ENCODE measurements around the gene LRRFIP1.
"Not testable (repeated sequence)": the region's sequence is repeated elsewhere in the genome, so short reads cannot be mapped to it uniquely, and the experiment has no call there.

LRRFIP1 gene, protein sequence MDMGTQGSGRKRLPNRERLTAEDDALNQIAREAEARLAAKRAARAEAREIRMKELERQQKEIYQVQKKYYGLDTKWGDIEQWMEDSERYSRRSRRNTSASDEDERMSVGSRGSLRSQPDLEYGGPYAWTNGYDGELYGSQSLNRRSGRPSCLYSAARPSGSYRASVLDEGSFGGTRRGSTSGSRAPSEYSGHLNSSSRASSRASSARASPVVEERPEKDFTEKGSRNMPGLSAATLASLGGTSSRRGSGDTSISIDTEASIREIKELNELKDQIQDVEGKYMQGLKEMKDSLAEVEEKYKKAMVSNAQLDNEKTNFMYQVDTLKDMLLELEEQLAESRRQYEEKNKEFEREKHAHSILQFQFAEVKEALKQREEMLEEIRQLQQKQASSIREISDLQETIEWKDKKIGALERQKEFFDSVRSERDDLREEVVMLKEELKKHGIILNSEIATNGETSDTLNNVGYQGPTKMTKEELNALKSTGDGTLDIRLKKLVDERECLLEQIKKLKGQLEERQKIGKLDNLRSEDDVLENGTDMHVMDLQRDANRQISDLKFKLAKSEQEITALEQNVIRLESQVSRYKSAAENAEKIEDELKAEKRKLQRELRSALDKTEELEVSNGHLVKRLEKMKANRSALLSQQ

DNA sequence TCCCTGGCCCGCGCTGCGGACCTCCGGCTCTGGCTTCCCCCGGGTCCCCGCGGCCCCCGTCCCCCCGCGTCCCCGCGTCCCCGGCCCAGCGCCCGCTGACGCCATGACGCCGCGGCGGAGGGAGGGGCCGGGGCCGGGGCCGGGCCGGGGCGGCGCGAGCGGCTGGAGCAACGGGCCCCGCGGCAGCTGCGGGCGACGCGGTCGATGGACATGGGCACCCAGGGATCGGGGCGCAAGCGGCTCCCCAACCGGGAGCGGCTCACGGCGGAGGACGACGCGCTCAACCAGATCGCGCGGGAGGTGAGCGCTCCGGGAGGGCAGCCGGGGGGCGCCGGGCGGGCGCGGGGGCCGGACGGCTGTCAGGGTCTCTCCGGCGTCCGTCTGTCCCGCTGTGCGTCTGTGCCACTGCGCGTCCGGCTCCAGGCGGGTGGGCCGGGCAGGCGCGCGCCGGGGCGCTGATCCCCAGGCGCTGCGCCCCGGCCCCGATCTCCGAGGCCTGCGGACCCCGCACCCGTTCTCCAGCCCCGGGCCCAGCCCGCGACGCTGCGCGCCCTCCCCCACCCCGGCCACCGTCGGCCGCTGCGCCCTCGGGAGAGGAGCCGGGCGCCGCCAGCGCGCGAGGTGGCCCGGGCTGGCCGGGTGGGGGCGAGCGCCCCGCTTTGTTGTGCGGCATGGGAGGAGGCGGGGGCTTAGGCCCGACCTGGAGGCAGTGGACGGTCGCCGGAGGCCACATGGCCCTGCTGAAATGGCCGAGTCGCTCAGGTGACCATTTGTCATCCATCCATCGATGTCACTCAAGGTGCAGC lies at the start of gene LRRFIP1:
Gene LRRFIP1, plus strand, starts transcription at position 147 of the 806 bp plus-strand sequence. Its CDS starts 58 bp downstream, at position 205.
- DNase-seq, result no peak

DNA sequence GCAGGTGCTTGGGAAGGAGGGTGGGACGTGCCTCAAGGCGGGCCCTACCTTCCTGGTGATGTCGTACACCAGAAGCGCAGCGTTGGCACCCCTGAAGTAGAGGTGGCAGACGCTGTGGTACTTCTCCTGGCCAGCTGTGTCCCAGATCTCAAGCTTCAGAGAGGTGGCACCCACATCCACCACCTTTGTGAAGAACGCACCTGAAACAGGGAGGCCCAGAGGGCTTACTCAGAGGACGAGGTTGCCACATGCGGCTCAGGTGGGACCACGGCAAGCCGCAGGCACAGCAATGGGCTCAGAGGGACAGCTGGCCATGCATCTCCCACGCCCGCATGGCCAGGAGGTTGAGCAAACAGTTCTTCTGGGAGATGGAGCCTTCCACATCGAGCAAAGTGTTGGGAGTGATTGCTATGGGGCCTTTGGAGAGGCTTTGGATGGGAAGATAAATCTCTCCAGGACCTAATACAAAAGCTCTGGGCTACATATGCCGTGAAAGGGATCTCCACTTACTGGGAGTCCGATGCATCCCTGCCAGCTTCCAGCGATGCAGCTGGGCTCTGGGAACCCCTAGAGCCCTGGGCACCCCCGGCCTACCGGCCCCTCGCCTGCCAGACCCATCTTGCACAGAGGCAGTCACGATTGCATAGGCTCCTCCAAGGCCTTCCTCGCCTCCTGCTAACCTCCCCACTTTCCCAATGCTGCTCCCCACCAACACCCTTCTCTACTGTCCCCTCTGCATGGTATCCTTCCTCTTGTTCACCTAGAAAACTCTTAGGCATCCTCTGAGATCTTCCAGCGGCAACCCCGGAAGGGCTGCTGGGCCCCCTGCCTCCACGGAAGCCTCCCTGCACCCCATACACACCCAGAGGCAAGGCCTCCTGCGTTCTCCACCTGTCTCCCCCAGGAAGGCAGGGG lies 49.2 kb upstream of the LRRFIP1 start:
- DNase-seq, result no peak

DNA sequence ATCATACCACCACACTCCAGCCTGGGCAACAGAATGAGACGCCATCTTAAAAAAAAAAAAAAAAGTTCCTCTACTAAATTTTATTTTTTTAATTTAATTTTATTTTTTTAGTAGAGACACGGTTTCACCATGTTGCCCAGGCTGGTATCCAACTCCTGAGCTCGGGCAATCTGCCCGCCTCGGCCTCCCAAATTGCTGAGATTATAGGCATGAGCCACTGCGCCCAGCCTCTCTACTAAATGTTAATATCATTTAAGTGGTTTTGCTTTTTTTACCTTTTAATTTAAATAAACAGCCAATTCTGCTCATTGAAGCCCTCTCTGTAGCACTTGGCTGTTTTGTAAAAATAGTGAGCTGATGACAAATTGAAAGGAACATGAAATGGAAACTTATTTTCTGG lies 46.1 kb upstream of the LRRFIP1 start:
- DNase-seq, result no peak

DNA sequence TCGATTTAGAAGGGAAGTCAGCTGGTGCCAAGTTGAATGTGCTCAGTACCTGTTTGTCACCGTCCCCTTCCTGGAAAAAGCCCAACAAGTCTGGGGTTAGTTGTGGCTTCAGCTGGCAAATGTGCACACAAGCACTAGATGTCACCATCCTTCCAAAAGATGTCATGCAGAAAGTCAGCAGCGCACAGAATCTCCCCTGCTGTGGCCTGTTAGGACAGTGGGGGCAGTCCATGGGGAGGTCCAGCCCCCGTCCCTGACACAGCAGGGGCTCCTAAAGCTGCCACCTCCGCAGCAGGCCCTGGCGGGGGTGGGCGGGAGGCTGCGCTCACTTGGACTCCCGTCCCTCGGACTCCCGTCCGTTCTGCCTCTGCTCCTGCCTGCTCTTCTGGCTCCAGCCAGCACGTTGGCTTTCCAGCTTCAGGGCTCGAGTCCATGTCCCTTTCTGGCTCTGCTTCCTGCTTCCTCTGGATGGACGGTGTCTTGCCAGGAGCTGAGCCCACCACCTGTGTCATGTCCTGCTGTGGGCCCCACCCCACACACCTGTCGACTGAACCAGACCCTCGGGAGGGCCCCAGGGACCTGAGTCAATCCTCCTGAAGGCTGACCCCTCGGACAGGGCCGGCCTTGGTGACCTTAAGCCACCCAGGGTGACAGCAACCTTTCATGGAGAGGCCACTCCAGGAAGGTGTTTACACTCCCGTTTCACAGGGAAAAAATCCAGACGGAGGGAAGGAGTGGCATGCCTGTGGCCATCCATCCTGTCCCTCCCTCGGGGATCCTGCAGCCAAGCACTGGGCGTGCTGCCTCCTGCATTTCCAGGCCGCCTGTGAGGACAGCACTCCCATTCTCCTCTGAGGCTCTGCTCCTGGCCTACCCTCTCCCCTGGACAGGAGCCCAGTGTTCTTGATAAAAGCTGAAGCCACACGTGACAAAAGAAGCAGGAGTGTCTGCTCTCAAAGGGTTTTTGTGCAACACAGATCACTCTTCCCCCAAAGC lies 45.3 kb upstream of the LRRFIP1 start:
- peak; percentile 23 for DNase-seq

DNA sequence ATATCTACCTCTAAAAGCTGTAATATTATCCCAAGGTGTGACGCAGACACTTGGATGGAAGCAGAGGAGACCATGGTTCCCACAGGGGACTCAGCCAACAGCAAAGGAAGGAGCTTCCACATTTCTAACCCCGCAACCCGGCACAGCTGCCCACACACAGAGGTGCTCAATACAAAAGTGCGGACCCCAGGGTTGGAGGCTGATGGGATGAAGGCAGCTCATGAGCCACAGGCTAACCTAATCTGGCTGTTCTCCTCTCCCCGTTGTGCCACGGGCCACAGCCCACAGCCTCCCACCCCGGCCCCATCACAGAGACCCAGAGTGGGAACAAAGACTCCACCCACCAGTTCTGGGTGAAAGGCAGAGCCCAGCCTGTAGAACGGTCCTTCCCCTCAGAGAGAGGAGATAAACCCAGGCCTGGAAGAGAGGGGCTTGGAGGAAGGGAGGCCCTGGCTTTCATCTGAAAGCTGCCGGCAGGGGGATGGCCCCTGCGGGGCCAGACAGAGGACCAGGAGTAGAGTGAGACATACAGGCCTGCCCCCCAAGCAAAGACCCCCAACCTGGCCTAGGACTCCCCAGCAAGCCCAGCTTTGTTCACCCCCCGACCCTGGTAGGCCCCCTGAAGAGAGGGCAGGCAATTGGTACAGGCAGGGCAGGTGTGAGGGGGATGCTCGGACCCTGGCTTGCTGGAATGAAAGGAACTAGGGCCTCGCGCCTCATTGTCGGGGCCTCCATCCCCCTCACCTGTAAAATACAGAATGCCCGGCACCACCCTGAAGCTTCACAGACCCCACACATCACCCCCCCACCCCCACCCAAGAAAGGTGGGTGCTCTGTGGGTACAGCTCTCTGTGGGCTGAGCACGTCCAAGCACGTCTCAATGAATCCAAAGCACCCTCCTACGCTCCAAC lies 43.7 kb upstream of the LRRFIP1 start:
- no peak for DNase-seq

DNA sequence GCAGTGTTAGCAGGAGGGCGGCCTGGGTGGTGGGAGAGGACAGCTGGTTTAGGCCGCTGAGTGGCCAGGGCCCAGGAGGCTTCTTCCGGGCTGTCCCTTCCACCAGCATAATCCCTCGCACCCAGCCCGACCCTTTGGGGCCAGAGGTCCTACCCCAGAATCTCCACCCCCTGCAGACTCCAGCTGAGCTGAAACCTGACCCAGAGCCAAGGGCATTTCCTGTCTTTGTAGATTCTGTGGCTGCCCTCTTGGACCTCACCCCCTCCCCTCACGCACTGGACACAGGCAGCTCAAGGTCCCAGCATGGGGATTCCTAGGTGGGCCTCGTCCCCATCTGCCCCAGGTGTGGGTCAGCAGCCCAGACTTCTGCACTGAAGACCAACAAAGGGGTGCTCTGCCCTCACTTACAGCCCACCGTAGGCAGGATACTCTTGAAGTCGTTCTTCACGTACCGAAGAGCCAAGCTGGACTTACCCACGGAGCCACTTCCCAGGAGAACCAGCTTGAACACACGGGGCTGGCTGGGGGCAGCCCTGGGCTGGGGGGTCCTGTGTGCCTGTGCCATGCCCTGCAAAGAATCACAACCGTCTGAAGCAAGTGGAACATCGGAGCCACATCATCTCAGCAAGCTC lies 41.7 kb upstream of the LRRFIP1 start:
- no peak for DNase-seq

DNA sequence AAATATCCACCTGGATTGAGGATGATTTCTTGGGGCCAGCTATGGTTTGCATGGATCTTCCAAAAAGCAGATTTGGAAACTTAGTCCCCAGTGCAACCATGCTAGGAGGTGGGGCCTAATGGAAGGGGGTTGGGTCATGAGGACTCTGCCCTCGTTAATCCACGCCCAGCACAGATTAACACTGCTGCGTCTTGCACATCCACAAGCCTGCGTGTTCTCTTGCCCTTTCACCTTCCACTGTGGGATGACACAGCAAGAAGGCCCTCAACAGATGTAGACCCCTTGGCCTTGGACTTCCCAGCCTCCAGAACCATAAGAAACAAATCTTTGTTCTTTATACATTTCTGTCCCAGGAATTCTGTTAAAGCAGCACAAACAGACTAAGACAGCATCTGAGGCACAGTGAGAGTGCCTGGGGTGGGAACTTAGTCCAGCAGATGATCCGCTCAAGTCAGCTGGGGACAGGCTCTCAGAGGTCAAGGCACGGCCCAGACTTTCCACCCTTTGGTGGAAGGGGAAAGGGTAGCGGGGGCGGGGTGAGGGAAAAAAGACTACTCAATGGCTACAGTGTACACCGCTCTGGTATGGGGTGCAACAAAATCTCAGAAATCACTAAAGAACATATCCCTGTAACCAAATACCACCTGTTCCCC lies 39.2 kb upstream of the LRRFIP1 start:
- no peak for DNase-seq

DNA sequence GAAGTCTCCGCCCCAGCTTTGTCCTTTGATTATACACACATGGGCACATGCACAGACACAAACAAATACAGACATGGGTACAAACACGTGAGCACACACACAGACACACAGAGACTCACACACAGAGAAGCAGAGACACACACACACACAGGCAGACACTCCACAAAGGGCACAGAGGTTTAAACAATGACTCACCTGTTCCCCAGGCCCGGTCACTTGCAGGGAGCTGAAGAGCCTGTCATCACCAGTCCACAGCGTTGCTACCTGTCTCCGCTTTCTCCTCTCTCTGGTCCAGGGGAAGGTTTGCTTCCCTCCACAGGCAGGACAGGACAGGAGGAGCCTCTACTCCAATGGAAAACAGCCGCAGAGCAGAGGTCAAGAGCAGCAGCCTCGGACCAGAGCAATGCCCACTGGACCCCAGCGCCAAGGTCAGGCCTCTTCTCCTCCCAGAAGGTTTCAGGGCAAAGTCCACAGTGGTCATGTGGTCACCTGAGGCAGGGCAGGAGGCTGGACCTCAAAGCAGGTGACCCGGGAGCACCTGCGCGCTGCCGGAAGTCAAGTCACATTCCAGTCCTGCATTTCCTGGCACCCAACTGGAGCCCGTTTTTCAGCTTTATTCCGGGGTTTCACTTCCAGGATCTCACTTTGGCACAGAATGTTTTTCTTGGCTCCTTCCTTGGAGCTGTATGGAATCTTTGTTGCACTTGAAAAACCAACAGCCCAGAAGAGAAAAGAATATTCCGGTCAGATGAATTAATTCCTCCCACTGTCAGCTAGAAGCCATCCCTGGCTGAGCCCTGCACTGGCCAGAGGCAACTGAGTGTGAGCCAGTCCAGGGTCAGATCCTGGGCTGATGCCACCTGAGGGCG lies 36.9 kb upstream of the LRRFIP1 start, which contains the start of gene RAB17:
Gene RAB17, minus strand, starts transcription at position 463 of the 869 bp plus-strand sequence. CDS start 4,580 bp downstream, outside the sequence.
- no peak for DNase-seq

DNA sequence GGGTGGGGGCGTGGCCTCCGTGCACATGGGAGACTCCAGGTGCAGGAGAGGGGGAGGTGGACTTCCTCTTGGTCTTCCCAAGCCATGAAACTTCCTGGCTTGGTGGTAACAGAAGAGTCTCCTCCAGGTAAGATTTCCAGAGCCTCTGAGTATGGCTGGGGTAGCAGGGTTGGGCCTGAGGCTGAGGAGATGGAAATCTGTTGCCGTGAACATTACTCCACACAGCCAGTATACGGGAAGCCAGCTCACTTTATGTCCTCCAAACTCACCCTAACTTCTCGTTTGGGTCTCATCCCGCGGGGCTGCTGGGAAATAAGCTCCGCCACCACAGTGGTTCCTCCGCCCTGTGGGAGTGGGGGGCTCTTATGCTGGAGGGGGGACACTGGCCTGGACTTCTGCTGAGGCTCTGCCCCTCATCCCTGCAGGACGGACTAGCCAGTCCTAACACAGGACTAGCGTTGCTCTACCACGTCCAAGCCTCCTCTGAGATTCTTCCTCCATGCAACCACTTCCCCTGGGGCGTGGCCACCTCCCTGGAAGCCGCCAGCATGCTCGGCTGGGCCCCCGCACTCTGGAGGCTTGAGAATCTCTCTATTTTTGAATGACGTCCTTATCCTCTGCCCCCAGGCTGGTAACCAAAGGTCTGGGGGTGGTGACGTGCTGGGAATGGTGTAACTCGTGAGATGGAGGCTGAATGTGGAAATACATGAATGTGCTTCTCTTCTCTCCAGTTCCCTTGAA lies 36.1 kb upstream of the LRRFIP1 start:
- no peak for DNase-seq

DNA sequence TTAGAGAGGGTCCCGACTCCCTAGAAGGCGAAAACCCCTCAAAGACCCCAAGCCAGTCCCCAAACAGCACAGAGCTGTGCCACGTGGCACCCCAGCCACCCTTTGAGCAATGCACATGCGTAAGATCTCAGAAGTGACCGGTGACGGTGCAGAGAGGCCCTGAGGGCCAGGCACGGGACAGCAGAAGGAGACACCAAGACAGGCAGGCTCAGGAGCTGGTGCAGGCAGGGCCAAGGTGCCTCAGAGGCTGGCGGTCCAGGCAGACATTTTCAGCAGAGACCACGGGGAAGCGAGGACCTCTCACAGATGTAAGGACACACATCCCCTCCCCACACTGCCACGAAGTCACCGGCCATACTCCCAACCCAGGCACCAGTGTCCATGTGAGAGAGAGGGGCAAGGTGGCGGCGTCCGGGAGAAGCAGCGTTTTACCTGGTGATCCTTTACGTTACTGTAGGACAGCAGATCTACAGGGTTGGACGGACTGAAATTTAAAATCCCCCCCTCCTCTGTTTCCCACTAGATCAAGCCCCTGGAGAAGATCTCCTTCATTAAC lies 34.9 kb upstream of the LRRFIP1 start:
- no peak for DNase-seq

DNA sequence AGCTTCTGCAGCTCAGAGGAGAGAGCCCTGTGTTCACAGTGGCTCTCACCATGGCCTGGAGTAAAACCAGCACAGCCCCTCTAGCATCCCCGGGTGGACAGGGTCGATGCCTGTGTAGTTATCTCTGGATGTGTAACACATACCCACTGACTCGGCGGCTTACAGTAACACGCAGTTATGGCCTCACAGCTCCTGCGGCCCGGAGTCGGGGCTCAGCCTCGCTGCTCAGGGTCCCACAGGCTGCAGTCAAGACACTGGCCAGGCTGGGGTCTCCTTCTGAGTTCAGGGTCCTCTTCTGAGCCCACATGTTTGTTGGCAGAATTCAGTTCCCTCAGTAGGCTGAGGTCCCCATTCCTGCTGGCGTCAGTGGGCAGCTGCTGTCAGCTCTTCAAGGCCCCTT lies 34.4 kb upstream of the LRRFIP1 start:
- no peak for DNase-seq

DNA sequence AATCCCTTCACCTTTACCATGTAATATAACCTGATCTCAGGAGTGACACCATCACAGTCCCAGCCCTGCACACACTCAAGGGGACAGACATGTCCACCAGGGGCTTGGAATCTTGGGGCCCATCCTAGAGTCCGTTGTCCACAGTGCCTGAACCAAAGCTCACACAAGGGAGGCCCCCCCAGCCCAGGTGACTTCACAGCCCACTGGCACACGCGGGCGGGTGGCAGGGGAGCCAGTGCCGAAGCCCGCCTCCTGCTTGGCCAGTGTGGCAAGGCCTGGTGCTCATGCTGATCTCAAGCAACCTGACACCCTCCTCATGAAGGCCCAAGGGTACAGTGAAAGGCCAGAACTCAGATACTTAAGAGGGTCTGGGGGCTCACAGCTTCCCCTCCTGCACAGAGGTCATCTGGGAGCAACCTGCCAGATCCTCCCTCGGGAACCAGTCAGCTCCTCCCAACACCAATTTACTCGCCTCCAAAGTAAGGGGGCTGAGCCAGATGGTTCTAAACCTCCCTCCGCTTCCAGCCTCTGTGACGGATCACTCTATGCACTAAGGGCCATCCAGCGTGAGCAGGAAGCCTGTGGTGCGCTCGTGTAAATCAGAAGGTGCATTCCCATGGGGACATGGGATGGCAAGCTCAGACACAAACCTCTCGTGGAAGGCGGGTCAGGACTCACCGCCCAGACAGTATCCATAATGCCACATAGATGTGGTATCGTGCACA lies 33.6 kb upstream of the LRRFIP1 start:
- DNase-seq, result peak; percentile 10

DNA sequence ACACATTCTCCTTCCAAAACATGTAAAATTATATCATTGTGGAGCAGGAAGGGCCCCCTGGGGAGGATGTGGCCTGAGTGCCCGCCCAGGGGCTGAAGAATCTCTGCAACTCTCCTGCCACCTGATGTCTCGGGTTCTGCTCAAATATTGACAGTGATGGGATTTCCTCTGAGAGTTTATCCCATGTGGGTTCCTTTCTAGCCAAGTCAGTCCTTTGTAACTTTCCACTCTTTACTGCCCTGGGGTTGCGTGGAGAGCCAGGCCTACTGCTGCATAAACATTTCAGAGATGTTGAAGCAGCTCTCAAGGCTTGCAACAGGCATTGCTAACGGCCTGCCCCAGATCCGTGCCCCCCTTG lies 32.9 kb upstream of the LRRFIP1 start:
- no peak for DNase-seq

DNA sequence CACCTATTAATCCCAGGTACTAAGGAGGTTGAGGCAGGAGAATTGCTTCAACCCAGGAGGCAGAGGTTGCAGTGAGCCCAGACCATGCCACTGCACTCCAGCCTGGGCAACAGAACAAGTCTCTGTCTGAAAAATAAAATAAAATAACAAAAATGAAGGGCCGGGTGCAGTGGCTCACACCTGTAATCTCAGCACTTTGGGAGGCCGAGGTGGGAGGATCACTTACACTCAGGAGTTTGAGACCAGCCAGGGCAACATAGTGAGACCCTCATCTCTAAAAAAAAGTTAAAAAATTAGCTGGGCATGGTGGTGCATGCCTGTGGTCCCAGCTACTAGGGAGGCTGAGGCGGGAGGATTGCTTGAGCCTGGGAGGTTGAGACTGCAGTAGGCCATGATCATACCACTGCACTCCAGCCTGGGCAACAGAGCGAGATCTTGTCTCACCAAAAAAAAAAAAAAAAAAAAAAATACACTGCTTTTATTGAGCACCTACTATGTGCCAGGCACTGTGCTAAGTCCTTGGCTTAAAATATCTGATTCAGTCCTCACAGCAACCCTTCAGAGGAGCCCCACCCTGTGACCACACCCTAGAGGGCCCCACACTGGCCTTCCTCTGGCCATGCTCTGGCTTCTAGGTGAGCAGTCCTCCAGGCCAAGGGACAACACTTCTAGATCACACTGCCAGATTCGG lies 31.4 kb upstream of the LRRFIP1 start:
- DNase-seq, result not testable (repeated sequence)

DNA sequence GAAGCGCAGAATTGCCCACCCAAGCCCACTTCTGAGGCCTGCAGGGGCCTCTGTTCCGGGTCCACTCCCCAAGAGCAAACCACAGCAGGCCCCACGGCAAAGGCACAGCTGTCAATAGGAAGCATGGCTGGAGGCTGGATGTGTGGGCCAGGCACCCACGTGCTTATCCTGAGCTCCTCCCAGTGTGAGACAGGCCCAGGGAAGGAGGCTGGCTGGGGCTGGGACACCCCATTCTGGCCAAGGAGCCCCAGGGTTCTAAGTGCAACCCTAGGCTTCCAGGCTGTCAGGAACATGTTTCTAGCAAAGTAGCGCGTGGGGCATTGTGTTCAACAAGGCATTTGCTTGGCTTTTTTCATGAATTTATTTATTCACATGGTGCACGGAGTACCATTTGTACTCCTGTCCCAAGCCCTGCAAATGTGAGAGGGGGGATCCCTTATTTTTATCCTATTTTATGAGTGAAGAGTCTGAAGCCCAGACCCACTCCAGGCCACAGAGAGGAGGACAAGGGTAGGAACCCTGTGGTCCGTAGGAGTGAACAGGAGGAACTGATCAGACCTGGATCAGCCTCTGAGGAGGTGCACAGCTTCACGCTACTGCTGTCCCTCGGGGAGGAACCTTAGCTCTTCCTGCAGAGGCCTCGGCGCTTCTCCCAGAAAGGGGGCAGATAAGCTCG lies 30.7 kb upstream of the LRRFIP1 start:
- DNase-seq, result no peak

All from NCI-H524 treated with DMSO at 0.1 percent for 48 hours (cell line).